SK-N-SH treated with all-trans-retinoic acid at 6 μM for 48 hours (cell line): ENCODE data around the gene SFT2D3.

ENCODE experiments used
- ATAC-seq: fragments of 200-7000 bp; cut with Tn5 transposase; 3 replicates; pipeline ENCODE4 v1.9.1; 2020; ENCODE audit warnings: mild to moderate bottlenecking, moderate library complexity
- ARNTL ChIP-seq: fragments of 450-650 bp; formaldehyde crosslinking; IDR thresholded peaks from 2 replicates; pipeline ENCODE4 v1.5.0; 2020; ENCODE audit warnings: low read depth, mild to moderate bottlenecking, moderate library complexity, borderline replicate concordance
- BACH2 ChIP-seq: fragments of 250-450 bp; sonication (Bioruptor Pico); IDR thresholded peaks from 2 replicates; pipeline ENCODE4 v1.9.0; 2021; ENCODE audit warnings: mild to moderate bottlenecking, borderline replicate concordance
- CSDC2 ChIP-seq: fragments of 250-450 bp; sonication (Bioruptor Pico); IDR thresholded peaks from 2 replicates; pipeline ENCODE4 v1.5.0; 2020; ENCODE audit warnings: mild to moderate bottlenecking, moderate library complexity
- CSRNP3 ChIP-seq: fragments of 250-450 bp; sonication (Bioruptor Pico); IDR thresholded peaks from 2 replicates; pipeline ENCODE4 v1.5.1; 2021; ENCODE audit warnings: mild to moderate bottlenecking, moderate library complexity
- ESRRG ChIP-seq: fragments of 250-450 bp; sonication (Bioruptor Pico); IDR thresholded peaks from 2 replicates; pipeline ENCODE4 v1.6.1; 2021; ENCODE audit warnings: mild to moderate bottlenecking
- ISL1 ChIP-seq: fragments of 250-450 bp; sonication (Bioruptor Pico); IDR thresholded peaks from 2 replicates; pipeline ENCODE4 v2.1.2; 2022; ENCODE audit warnings: mild to moderate bottlenecking, moderate library complexity
- OSR1 ChIP-seq: fragments of 250-450 bp; sonication (Bioruptor Pico); IDR thresholded peaks from 2 replicates; pipeline ENCODE4 v1.8.0; 2022; ENCODE audit warnings: moderate library complexity, mild to moderate bottlenecking, inconsistent platforms
- POU6F1 ChIP-seq: fragments of 250-450 bp; sonication (Bioruptor Pico); IDR thresholded peaks from 2 replicates; pipeline ENCODE4 v1.8.0; 2021; ENCODE audit warnings: low read depth, mild to moderate bottlenecking, moderate library complexity, borderline replicate concordance
- PPARA ChIP-seq: fragments of 250-450 bp; sonication (Bioruptor Pico); IDR thresholded peaks from 2 replicates; pipeline ENCODE4 v1.5.0; 2020; ENCODE audit warnings: mild to moderate bottlenecking, borderline replicate concordance
- RARB ChIP-seq: fragments of 250-450 bp; sonication (Bioruptor Pico); IDR thresholded peaks from 2 replicates; pipeline ENCODE4 v1.8.0; 2021; ENCODE audit warnings: mild to moderate bottlenecking, moderate library complexity
- TCF4 ChIP-seq: fragments of 250-450 bp; sonication (Bioruptor Pico); IDR thresholded peaks from 2 replicates; pipeline ENCODE4 v1.8.0; 2021; ENCODE audit warnings: mild to moderate bottlenecking, moderate library complexity, borderline replicate concordance
- TOX ChIP-seq: fragments of 250-450 bp; sonication (Bioruptor Pico); IDR thresholded peaks from 2 replicates; pipeline ENCODE4 v1.8.0; 2021; ENCODE audit warnings: mild to moderate bottlenecking, moderate library complexity, borderline replicate concordance
- TSHZ2 ChIP-seq: fragments of 250-450 bp; sonication (Bioruptor Pico); IDR thresholded peaks from 2 replicates; pipeline ENCODE4 v1.5.0; 2020; ENCODE audit warnings: mild to moderate bottlenecking, moderate library complexity
- ZC3H10 ChIP-seq: fragments of 250-450 bp; sonication (Bioruptor Pico); IDR thresholded peaks from 2 replicates; pipeline ENCODE4 v1.5.1; 2021; ENCODE audit warnings: mild to moderate bottlenecking, moderate library complexity
- ZFP3 ChIP-seq: fragments of 250-450 bp; sonication (Bioruptor Pico); IDR thresholded peaks from 2 replicates; pipeline ENCODE4 v1.5.0; 2020; ENCODE audit warnings: mild to moderate bottlenecking, moderate library complexity
- ZFP30 ChIP-seq: fragments of 450-650 bp; formaldehyde crosslinking; IDR thresholded peaks from 2 replicates; pipeline ENCODE4 v1.5.0; 2022; ENCODE audit warnings: mild to moderate bottlenecking, moderate library complexity
- ZNF565 ChIP-seq: fragments of 450-650 bp; formaldehyde crosslinking; conservative IDR thresholded peaks from 2 replicates; pipeline ENCODE4 v1.5.0; 2020; ENCODE audit warnings: low read depth, mild to moderate bottlenecking, moderate library complexity
- TF ChIP-seq, protein P1 (sequence below): fragments of 250-450 bp; sonication (Bioruptor Pico); IDR thresholded peaks from 2 replicates; pipeline ENCODE4 v1.5.1; 2020; ENCODE audit warnings: low read depth, mild to moderate bottlenecking, moderate library complexity

SFT2D3 gene

DNA sequence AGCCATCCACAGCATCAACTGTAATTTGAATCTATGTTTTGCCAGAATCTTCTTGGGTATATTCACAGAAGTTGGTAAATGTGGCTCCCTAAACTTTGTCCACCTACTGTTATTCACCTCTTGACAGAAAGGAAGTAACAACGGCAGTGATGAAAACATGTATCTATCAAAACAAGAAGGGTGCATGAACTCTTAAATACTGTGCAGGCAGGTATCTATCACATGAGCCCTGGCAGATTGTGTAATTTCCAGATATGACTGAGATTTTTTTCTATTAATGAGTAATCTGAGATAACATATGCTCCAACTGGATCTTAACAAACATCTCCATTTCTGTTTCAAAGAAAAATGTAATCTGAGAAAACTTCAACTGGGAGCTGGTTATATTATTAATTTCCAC is 36.6 kb downstream of the SFT2D3 start:
- ATAC-seq, result no peak
- TF ChIP-seq TCF4 (CRISPR knock-in tag) (no peak), BACH2 (no peak), CSDC2 (CRISPR knock-in tag) (no peak), ZFP30 (CRISPR knock-in tag) (no peak), OSR1 (CRISPR knock-in tag) (no peak), PPARA (no peak), ESRRG (no peak), POU6F1 (no peak), ZFP3 (CRISPR knock-in tag) (no peak), ARNTL (CRISPR knock-in tag) (no peak), CSRNP3 (no peak), RARB (no peak), ISL1 (no peak)
- TF ChIP-seq, protein P1, sequence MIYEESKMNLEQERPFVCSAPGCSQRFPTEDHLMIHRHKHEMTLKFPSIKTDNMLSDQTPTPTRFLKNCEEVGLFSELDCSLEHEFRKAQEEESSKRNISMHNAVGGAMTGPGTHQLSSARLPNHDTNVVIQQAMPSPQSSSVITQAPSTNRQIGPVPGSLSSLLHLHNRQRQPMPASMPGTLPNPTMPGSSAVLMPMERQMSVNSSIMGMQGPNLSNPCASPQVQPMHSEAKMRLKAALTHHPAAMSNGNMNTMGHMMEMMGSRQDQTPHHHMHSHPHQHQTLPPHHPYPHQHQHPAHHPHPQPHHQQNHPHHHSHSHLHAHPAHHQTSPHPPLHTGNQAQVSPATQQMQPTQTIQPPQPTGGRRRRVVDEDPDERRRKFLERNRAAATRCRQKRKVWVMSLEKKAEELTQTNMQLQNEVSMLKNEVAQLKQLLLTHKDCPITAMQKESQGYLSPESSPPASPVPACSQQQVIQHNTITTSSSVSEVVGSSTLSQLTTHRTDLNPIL (CRISPR knock-in tag), result no peak

GRCh38 chr2:127739800-127740199 is 38.5 kb downstream of the SFT2D3 start:
- ATAC-seq, result no peak
- TF ChIP-seq, protein P1 (CRISPR knock-in tag), result no peak
- TF ChIP-seq ZFP30 (CRISPR knock-in tag) (no peak), OSR1 (CRISPR knock-in tag) (no peak), TSHZ2 (no peak)

GRCh38 chr2:127740665-127741288 is 39.5 kb downstream of the SFT2D3 start:
- TF ChIP-seq ARNTL (CRISPR knock-in tag) (no peak), TOX (CRISPR knock-in tag) (no peak), ZC3H10 (CRISPR knock-in tag) (no peak), CSDC2 (CRISPR knock-in tag) (no peak), ZFP30 (CRISPR knock-in tag) (no peak), TCF4 (CRISPR knock-in tag) (no peak), ZNF565 (CRISPR knock-in tag) (no peak)
- no peak for ATAC-seq

- ATAC-seq, result no peak
- no peak for TF ChIP-seq ZFP30 (CRISPR knock-in tag)
- TF ChIP-seq ISL1, result no peak
- no peak for TF ChIP-seq ARNTL (CRISPR knock-in tag)
- no peak for TF ChIP-seq TCF4 (CRISPR knock-in tag)
- TF ChIP-seq ESRRG, result no peak
- TF ChIP-seq BACH2, result no peak
Observed at GRCh38 chr2:127743477-127744026, 42.3 kb downstream of the SFT2D3 start.
